ENCODE results near the gene CD1D. TPM values are rescaled to one million over a fixed set of nuclear protein-coding genes. Genes with fewer than 3 reads are reported as not detected.

Gene CD1D
- not detected for total RNA-seq

DNA sequence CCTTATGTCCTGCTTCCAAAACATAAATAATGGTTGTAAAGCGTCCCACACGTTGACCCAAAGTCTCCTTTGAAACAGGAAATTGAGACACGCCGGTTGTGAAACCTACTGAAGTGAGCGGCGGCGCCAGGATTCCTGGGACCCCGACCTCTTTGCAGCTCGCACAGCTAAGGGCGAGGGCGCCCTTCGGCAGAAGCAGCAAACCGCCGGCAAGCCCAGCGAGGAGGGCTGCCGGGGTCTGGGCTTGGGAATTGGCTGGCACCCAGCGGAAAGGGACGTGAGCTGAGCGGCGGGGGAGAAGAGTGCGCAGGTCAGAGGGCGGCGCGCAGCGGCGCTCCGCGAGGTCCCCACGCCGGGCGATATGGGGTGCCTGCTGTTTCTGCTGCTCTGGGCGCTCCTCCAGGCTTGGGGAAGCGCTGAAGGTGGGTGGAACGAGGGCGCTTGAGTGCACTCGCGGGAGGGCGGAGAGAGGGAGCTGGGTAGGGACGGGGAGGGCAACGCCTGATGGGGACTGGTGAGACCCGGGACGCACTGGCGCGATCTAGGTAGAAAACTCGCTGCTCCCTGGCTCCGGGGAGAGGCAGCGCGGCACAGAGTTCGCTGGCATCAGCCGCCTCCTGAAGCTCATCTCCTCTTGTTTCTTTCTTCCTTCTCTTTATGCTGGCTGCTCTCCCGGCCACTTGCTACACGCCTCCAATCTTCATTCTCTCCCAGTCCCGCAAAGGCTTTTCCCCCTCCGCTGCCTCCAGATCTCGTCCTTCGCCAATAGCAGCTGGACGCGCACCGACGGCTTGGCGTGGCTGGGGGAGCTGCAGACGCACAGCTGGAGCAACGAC lies at the start of gene CD1D:
CD1D (plus strand) TSS at position 155 of the 836 bp plus-strand sequence; CDS start at position 362, 207 bp downstream.
- ChIA-PET POLR2A (no interaction called here), CTCF (no interaction called here)
- peak; percentile 11 for DNase-seq
- intact Hi-C loops (cut with micrococcal nuclease) = no loop called here
- Mint-ChIP-seq H3K27ac (no peak within 1 kb of the TSS), H3K36me3 (no peaks in the 10 kb centered on the region), H3K4me3 (peak within 1 kb of the TSS; percentile 63), H3K27me3 (peaks cover 72% of the 10 kb centered on the region), H3K4me1 (ENCODE audit: low read depth) (peaks cover 17% of the 10 kb centered on the region), H3K9me3 (no peaks in the 10 kb centered on the region)

- H3K4me1 Mint-ChIP-seq (ENCODE audit: low read depth) = no peaks in the 10 kb centered on the region
- H3K27me3 Mint-ChIP-seq = peaks cover 3% of the 10 kb centered on the region
- H3K4me3 Mint-ChIP-seq = no peak overlapping the region
- H3K27ac Mint-ChIP-seq = no peak overlapping the region
- intact Hi-C loops (cut with micrococcal nuclease) = no loop called here
- no peaks in the 10 kb centered on the region for H3K9me3 Mint-ChIP-seq
- CTCF ChIA-PET = interaction anchor here (0.9 kb wide), 1 partner anchor 9 kb away, joined by 3 read pairs; no protein-coding TSS in a partner anchor
- POLR2A ChIA-PET = no interaction called here
- no peak for DNase-seq
- no peaks in the 10 kb centered on the region for H3K36me3 Mint-ChIP-seq
Measured at GRCh38 chr1:158131217-158131616, 49.5 kb upstream of the CD1D start.

DNA sequence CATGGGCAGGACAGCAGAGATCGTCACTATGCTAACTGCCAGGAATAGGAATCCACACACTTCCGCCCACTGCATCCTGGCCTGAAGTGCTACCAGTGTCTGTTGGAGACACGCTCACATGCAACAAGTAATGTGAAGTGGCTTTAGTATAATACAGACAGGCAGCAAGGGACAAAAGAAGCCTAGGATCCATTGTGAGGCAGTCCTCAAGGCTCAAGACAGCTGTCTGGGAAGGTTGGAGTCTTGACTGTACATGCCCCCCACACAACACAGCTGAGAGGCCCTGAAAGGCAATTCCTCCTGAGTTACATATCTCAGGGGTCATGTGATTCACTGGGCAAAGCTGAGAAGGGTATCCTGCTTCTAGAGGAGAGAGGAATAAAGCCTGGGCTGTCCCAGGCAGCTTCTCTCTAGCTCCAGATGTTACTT lies 39.9 kb upstream of the CD1D start:
- no peak overlapping the region for H3K27ac Mint-ChIP-seq
- H3K4me3 Mint-ChIP-seq = no peak overlapping the region
- no peaks in the 10 kb centered on the region for H3K36me3 Mint-ChIP-seq
- intact Hi-C loops (cut with micrococcal nuclease) = no loop called here
- no peaks in the 10 kb centered on the region for H3K4me1 Mint-ChIP-seq (ENCODE audit: low read depth)
- no peak for DNase-seq
- POLR2A ChIA-PET = no interaction called here
- CTCF ChIA-PET = interaction anchor here (3.5 kb wide), 1 partner anchor 16 kb away, joined by 13 read pairs; no protein-coding TSS in a partner anchor
- H3K27me3 Mint-ChIP-seq = no peaks in the 10 kb centered on the region
- H3K9me3 Mint-ChIP-seq = no peaks in the 10 kb centered on the region

DNA sequence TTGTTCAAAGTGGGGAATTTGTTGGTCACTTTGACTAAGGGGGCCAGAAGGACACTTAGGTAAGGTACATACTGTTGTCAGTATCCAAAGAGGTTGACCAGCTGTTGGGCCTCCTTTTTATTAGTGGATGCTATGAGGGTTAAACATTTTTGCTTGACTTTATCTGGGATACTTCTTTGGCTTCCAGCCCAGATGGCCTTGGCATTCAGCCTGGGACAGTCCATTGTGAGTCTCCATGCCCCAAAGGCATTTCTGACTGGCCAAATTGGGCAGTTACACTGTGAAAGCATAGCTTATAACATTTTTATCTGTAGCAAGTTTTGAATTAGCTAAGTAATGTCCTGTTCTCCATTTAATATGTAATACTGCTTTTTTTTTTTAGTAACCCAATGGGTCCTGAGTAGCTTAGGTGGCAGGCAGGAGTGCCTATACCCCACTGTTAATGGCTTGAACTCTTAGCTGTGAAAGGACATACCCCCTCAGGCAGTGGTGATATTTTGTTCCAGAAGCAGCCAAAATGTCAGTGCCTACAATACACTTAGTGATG lies 35.4 kb upstream of the CD1D start:
- no peaks in the 10 kb centered on the region for H3K36me3 Mint-ChIP-seq
- POLR2A ChIA-PET = interaction anchor here (0.6 kb wide), 1 partner anchor 9 kb away, joined by 3 read pairs; no protein-coding TSS in a partner anchor
- CTCF ChIA-PET = interaction anchor here (1.9 kb wide), 1 partner anchor 20 kb away, joined by 7 read pairs; no protein-coding TSS in a partner anchor
- DNase-seq = no peak
- no peaks in the 10 kb centered on the region for H3K9me3 Mint-ChIP-seq
- no peaks in the 10 kb centered on the region for H3K27me3 Mint-ChIP-seq
- H3K4me3 Mint-ChIP-seq = no peak overlapping the region
- H3K4me1 Mint-ChIP-seq (ENCODE audit: low read depth) = peaks cover 16% of the 10 kb centered on the region
- intact Hi-C loops (cut with micrococcal nuclease) = no loop called here
- no peak overlapping the region for H3K27ac Mint-ChIP-seq

DNA sequence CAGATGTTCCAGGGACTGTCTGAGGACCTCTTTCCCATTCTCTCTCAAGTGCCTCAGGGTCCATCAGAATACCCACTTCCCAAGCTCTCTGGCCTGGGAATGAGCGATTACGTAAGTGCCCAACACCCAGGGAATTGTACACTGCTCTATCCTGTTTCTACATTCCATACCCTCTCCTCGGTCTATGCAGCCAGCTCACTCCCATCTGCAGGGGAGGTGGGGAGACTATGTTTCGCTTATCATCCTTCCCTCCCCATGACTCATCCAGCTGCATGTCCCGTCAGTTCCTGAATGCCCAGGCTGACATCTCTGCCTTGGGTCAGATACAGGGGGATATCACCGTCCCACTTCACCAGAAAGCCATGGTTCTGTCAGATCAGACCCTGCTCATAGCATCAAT lies 34.5 kb upstream of the CD1D start:
- Mint-ChIP-seq H3K9me3 (no peaks in the 10 kb centered on the region), H3K36me3 (no peaks in the 10 kb centered on the region), H3K4me1 (ENCODE audit: low read depth) (peaks cover 21% of the 10 kb centered on the region), H3K4me3 (no peak overlapping the region), H3K27ac (no peak overlapping the region), H3K27me3 (no peaks in the 10 kb centered on the region)
- ChIA-PET POLR2A (no interaction called here), CTCF (interaction anchor here (1.9 kb wide), 1 partner anchor 21 kb away, joined by 7 read pairs; no protein-coding TSS in a partner anchor)
- intact Hi-C loops (cut with micrococcal nuclease) = no loop called here
- DNase-seq = no peak

DNA sequence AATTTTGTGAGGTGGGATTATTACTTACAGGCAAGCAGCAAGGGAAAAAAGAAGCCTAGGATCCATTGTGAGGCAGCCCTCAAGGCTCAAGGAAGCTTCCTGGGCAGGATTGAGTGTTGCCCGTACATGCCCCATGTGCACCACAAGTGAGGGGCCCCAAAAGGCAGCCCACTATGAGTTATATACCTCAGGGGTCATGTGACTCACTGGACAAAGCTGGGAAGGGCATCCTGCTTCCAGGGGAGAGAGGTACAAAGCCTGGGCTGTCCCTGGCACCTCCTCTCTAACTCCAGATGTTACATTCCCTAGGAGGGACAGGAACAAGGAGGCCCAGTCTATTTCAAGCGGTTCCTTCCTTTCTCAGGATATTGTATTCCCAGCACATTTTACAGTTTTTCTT lies 34.0 kb upstream of the CD1D start:
- Mint-ChIP-seq H3K4me1 (ENCODE audit: low read depth) (peaks cover 21% of the 10 kb centered on the region), H3K36me3 (no peaks in the 10 kb centered on the region), H3K27ac (no peak overlapping the region), H3K9me3 (no peaks in the 10 kb centered on the region), H3K4me3 (no peak overlapping the region), H3K27me3 (no peaks in the 10 kb centered on the region)
- intact Hi-C loops (cut with micrococcal nuclease) = no loop called here
- no peak for DNase-seq
- POLR2A ChIA-PET = no interaction called here
- CTCF ChIA-PET = interaction anchor here (1.9 kb wide), 1 partner anchor 22 kb away, joined by 7 read pairs; no protein-coding TSS in a partner anchor

GRCh38 chr1:158147401-158147800 lies 33.3 kb upstream of the CD1D start:
- intact Hi-C loops (cut with micrococcal nuclease) = no loop called here
- Mint-ChIP-seq H3K4me1 (ENCODE audit: low read depth) (peaks cover 21% of the 10 kb centered on the region), H3K27ac (no peak overlapping the region), H3K4me3 (no peak overlapping the region), H3K9me3 (no peaks in the 10 kb centered on the region), H3K27me3 (no peaks in the 10 kb centered on the region), H3K36me3 (no peaks in the 10 kb centered on the region)
- POLR2A ChIA-PET = no interaction called here
- CTCF ChIA-PET = no interaction called here
- DNase-seq = no peak

DNA sequence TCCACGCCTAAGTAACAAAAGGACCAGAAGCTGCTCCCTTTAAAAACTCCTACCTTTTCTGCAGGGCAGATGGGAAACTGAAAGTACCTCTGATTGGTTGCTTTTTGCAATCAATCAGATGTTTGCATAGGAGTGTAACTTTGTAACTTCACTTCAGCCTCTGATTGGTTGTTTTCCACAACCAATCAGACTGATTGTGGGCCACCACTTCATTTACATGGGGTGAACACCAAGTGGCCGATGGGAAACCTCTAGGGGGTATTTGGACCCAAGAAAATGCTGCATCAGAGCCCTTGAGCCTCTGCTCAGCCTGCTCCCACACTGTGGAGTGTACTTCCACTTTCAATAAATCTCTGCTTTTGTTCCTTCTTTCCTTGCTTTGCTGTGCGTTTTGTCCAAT lies 32.8 kb upstream of the CD1D start:
- DNase-seq = no peak
- H3K27me3 Mint-ChIP-seq = peaks cover 1% of the 10 kb centered on the region
- ChIA-PET CTCF (no interaction called here), POLR2A (no interaction called here)
- no peak overlapping the region for H3K4me3 Mint-ChIP-seq
- no peaks in the 10 kb centered on the region for H3K36me3 Mint-ChIP-seq
- H3K9me3 Mint-ChIP-seq = no peaks in the 10 kb centered on the region
- intact Hi-C loops (cut with micrococcal nuclease) = no loop called here
- H3K4me1 Mint-ChIP-seq (ENCODE audit: low read depth) = peaks cover 21% of the 10 kb centered on the region
- H3K27ac Mint-ChIP-seq = no peak overlapping the region

GRCh38 chr1:158148468-158148867 lies 32.2 kb upstream of the CD1D start:
- peak overlapping the region; percentile 80 for H3K4me3 Mint-ChIP-seq
- no peaks in the 10 kb centered on the region for H3K9me3 Mint-ChIP-seq
- H3K4me1 Mint-ChIP-seq (ENCODE audit: low read depth) = peaks cover 21% of the 10 kb centered on the region
- POLR2A ChIA-PET = no interaction called here
- intact Hi-C loops (cut with micrococcal nuclease) = no loop called here
- H3K27me3 Mint-ChIP-seq = peaks cover 2% of the 10 kb centered on the region
- no peaks in the 10 kb centered on the region for H3K36me3 Mint-ChIP-seq
- CTCF ChIA-PET = interaction anchor here (1.2 kb wide), 1 partner anchor 23 kb away, joined by 5 read pairs; no protein-coding TSS in a partner anchor
- DNase-seq = no peak
- H3K27ac Mint-ChIP-seq = no peak overlapping the region

DNA sequence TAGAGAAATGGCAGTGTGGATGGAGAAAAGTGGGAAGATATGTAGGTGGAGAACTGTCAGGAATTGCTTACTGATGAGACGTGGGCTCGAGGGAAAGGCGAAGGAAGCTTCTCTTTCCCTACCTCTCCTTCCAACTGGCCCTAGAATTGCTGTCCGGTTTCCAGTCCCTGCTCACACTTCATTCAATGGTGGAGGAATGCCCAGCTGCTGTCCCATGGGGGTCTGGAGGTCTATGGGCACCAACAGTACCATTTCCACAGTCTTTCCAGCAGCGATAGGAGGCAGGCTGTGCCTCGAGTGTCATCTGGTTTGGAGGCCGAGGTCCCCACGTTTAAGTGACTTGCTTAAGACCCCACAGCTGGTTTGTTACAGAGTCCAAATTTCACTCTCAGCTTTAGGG lies 31.5 kb upstream of the CD1D start:
- peaks cover 21% of the 10 kb centered on the region for H3K4me1 Mint-ChIP-seq (ENCODE audit: low read depth)
- H3K27me3 Mint-ChIP-seq = peaks cover 4% of the 10 kb centered on the region
- no peak for DNase-seq
- H3K4me3 Mint-ChIP-seq = peak overlapping the region; percentile 80
- no peak overlapping the region for H3K27ac Mint-ChIP-seq
- no peaks in the 10 kb centered on the region for H3K9me3 Mint-ChIP-seq
- intact Hi-C loops (cut with micrococcal nuclease) = no loop called here
- ChIA-PET POLR2A (no interaction called here), CTCF (interaction anchor here (1.2 kb wide), 1 partner anchor 24 kb away, joined by 5 read pairs; no protein-coding TSS in a partner anchor)
- H3K36me3 Mint-ChIP-seq = no peaks in the 10 kb centered on the region

DNA sequence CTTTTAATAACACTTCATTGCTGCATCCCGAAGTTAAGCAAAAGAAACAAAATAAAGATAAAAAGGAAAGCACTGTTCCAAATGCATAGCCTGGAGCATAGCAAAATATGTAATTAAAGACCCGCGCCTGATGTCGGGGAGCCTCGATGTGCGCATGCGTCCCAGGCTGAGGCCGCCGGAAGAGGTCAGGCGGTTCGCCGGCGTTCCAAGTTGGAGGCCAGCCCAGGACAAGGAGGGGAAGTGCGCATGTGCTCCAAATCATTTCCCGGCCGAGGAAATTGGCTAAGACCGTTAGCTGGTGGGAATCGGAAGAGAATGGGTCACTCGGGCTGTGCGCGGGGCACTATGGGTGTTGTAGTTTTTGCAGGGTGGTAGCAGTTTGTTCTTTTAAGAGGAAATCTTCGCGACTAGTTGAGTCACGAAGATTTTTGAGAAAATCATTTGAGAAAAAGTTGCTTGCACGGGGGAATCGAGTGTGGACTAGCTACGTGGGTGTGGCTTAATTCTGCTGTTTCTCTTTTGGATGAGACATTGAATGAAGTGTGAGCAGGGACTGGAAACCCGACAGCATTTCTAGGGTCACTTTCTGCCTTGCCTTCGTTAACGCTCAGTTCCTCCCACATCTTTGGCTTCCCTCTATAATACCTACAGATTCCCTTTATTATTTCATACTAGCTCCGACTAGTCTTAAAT lies 31.0 kb upstream of the CD1D start:
- H3K36me3 Mint-ChIP-seq = no peaks in the 10 kb centered on the region
- H3K27me3 Mint-ChIP-seq = peaks cover 7% of the 10 kb centered on the region
- intact Hi-C loops (cut with micrococcal nuclease) = no loop called here
- peak overlapping the region; percentile 67 for H3K27ac Mint-ChIP-seq
- H3K9me3 Mint-ChIP-seq = no peaks in the 10 kb centered on the region
- CTCF ChIA-PET = interaction anchor here (1.2 kb wide), 2 partner anchors 24 to 25 kb away, joined by 3 to 5 read pairs; no protein-coding TSS in a partner anchor
- H3K4me3 Mint-ChIP-seq = peak overlapping the region; percentile 80
- POLR2A ChIA-PET = no interaction called here
- H3K4me1 Mint-ChIP-seq (ENCODE audit: low read depth) = peaks cover 21% of the 10 kb centered on the region
- DNase-seq = peak; percentile 87

- ChIA-PET POLR2A (no interaction called here), CTCF (interaction anchor here (1.2 kb wide), 1 partner anchor 26 kb away, joined by 3 read pairs; no protein-coding TSS in a partner anchor)
- Mint-ChIP-seq H3K27me3 (peaks cover 8% of the 10 kb centered on the region), H3K4me1 (ENCODE audit: low read depth) (peaks cover 21% of the 10 kb centered on the region), H3K36me3 (no peaks in the 10 kb centered on the region), H3K9me3 (no peaks in the 10 kb centered on the region), H3K4me3 (peak overlapping the region; percentile 80), H3K27ac (peak overlapping the region; percentile 67)
- intact Hi-C loops (cut with micrococcal nuclease) = no loop called here
- no peak for DNase-seq
Measured at GRCh38 chr1:158150523-158150922, 30.2 kb upstream of the CD1D start.
